Activated T-helper 17 cell treated with anti-CD3 and anti-CD28 coated beads, Interleukin-2, amount 50 U/mL, for 72 hours (primary cell): Measurements from ENCODE around the gene LRP11. TPM values are rescaled to one million over a fixed set of nuclear protein-coding genes. Genes with fewer than 3 reads are reported as not detected.
A peak's percentile ranks its signal among the peaks of the same experiment; 100 is the strongest.
"Not testable (repeated sequence)": the region's sequence is repeated elsewhere in the genome, so short reads cannot be mapped to it uniquely, and the experiment has no call there.

Source experiments
- ATAC-seq: fragments of 150-1000 bp; cut with Tn5 transposase; replicated peaks from 2 replicates; pipeline ENCODE4 v1.10.0; 2021; ENCODE audit warnings: mild to moderate bottlenecking, moderate library complexity
- H3K27ac Mint-ChIP-seq: one replicate; pipeline ENCODE4 v1.8.0; 2022; ENCODE audit warnings: mixed read lengths
- H3K27me3 Mint-ChIP-seq: one replicate; pipeline ENCODE4 v1.8.0; 2022; ENCODE audit warnings: mixed read lengths
- H3K36me3 Mint-ChIP-seq: one replicate; pipeline ENCODE4 v1.8.0; 2022; ENCODE audit warnings: low read depth, mild to moderate bottlenecking, mixed read lengths
- H3K4me1 Mint-ChIP-seq: one replicate; pipeline ENCODE4 v1.8.0; 2022; ENCODE audit warnings: mixed read lengths
- H3K4me3 Mint-ChIP-seq: one replicate; pipeline ENCODE4 v1.8.0; 2022; ENCODE audit warnings: mild to moderate bottlenecking, mixed read lengths
- H3K9me3 Mint-ChIP-seq: one replicate; pipeline ENCODE4 v1.8.0; 2022; ENCODE audit warnings: mixed read lengths
- total RNA-seq, 2 donors: library from RNA; stranded (reverse); gene quantifications; one replicate each; pipeline ENCODE4 v1.2.3, GENCODE V29; 2022

The LRP11 gene
- 1 to 10 TPM; 6.5 to 9.6 TPM for total RNA-seq

DNA sequence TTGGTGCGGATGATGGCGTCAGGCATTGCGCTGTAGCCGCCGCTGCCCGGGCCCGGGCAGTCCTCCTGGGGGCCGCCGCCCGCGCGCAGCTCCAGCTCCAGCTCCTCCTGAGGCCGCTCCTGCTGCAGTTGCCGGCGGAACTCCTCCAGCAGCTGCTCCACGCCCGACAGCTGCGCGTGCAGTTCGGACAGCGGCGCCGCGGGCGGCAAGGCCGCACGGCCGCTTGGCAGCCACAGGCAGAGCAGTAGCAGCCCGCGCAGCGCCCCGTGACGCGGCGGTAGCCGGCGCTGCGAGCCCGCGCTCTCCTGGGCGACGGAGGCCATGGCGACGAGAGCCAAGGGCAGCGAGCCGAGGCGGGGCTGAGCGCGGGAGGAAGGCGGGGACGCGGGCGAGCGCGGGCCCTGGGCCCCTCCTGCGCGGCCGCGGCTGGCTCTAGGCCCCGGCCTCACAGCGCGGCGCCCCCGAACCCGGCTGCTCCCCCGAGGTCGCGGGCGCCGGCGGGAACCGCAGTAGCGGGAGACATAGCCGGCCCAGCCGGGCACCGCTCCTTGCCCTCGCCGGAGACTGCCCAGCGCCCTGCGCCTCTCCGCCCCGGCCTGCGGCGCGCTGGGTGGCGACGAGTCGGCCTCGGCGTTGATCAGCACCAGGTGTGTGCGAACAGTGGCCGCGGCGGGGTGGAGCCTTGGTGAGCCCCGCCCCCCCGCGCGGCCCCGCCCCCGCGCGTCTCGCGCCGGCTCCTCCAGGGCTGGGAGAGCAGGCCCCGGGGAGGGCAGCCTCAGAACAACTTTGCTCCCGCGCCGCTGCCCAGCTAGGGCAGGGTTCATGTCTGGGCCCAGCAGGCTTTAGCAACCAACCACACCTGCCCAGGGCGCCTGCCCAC, at the start of gene LRP11:
Gene LRP11, minus strand, starts transcription at position 662 of the 880 bp plus-strand sequence. Its CDS starts 339 bp downstream, at position 323.
- peaks cover 5% of the 10 kb centered on the region for H3K4me1 Mint-ChIP-seq

GRCh38 chr6:149913540-149914240, 49.5 kb upstream of the LRP11 start:
- ATAC-seq: no peak

More for the DNA sequence above, at the start of gene LRP11:
- H3K27ac Mint-ChIP-seq: no peak within 1 kb of the TSS
- H3K27me3 Mint-ChIP-seq: no peaks in the 10 kb centered on the region
- H3K36me3 Mint-ChIP-seq: no peaks in the 10 kb centered on the region
- no peaks in the 10 kb centered on the region for H3K9me3 Mint-ChIP-seq
- ATAC-seq: peak; percentile 88
- H3K4me3 Mint-ChIP-seq: peak within 1 kb of the TSS; percentile 75

GRCh38 chr6:149913085-149913484, 48.9 kb upstream of the LRP11 start:
- H3K9me3 Mint-ChIP-seq: no peaks in the 10 kb centered on the region
- H3K4me1 Mint-ChIP-seq: no peaks in the 10 kb centered on the region
- H3K27ac Mint-ChIP-seq: no peak overlapping the region
- no peak overlapping the region for H3K4me3 Mint-ChIP-seq
- peak; percentile 21 for ATAC-seq
- H3K27me3 Mint-ChIP-seq: peaks cover 7% of the 10 kb centered on the region
- no peaks in the 10 kb centered on the region for H3K36me3 Mint-ChIP-seq

More at GRCh38 chr6:149913540-149914240, 49.5 kb upstream of the LRP11 start:
- Mint-ChIP-seq H3K36me3 (no peaks in the 10 kb centered on the region), H3K27ac (no peak overlapping the region), H3K9me3 (no peaks in the 10 kb centered on the region), H3K4me3 (no peak overlapping the region), H3K4me1 (no peaks in the 10 kb centered on the region), H3K27me3 (peaks cover 11% of the 10 kb centered on the region)

GRCh38 chr6:149912680-149913079, 48.5 kb upstream of the LRP11 start:
- not testable (repeated sequence) for H3K27ac Mint-ChIP-seq, H3K27me3 Mint-ChIP-seq, H3K36me3 Mint-ChIP-seq, ATAC-seq, H3K9me3 Mint-ChIP-seq, H3K4me1 Mint-ChIP-seq, H3K4me3 Mint-ChIP-seq

- ATAC-seq: peak; percentile 28
- no peak overlapping the region for H3K4me3 Mint-ChIP-seq
- H3K9me3 Mint-ChIP-seq: no peaks in the 10 kb centered on the region
Measured at GRCh38 chr6:149910721-149911151, 46.6 kb upstream of the LRP11 start.

GRCh38 chr6:149909701-149910470, 45.7 kb upstream of the LRP11 start:
- Mint-ChIP-seq H3K9me3 (no peaks in the 10 kb centered on the region), H3K27me3 (peaks cover 7% of the 10 kb centered on the region), H3K36me3 (no peaks in the 10 kb centered on the region), H3K4me1 (no peaks in the 10 kb centered on the region), H3K4me3 (no peak overlapping the region), H3K27ac (no peak overlapping the region)
- no peak for ATAC-seq

More at GRCh38 chr6:149910721-149911151, 46.6 kb upstream of the LRP11 start:
- no peaks in the 10 kb centered on the region for H3K4me1 Mint-ChIP-seq
- H3K27ac Mint-ChIP-seq: no peak overlapping the region
- H3K36me3 Mint-ChIP-seq: no peaks in the 10 kb centered on the region
- peaks cover 7% of the 10 kb centered on the region for H3K27me3 Mint-ChIP-seq

DNA sequence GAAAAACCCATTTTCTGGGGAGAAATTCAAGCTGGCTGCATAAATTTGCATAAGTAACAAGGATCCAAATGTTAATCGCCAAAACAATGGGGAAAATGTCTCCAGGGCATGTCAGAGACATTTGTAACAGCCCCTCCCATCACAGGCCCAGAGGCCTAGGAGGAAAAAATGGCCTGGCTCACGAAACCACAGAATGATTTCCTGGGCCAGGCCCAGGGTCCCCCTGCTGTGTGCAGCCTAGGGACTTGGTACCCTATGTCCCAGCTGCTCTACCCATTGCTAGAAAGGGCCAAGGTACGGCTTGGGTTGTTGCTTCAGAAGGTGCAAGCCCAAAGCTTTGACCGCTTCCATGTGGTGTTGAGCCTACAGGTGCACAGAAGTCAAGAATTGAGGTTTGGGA, 44.3 kb upstream of the LRP11 start:
- H3K36me3 Mint-ChIP-seq, H3K27me3 Mint-ChIP-seq, H3K9me3 Mint-ChIP-seq, H3K27ac Mint-ChIP-seq, ATAC-seq, H3K4me1 Mint-ChIP-seq, H3K4me3 Mint-ChIP-seq: not testable (repeated sequence)

- Mint-ChIP-seq H3K9me3 (no peaks in the 10 kb centered on the region), H3K27me3 (peaks cover 3% of the 10 kb centered on the region), H3K27ac (no peak overlapping the region), H3K36me3 (no peaks in the 10 kb centered on the region), H3K4me3 (no peak overlapping the region), H3K4me1 (no peaks in the 10 kb centered on the region)
- no peak for ATAC-seq
Measured at GRCh38 chr6:149907317-149907716, 43.2 kb upstream of the LRP11 start.

DNA sequence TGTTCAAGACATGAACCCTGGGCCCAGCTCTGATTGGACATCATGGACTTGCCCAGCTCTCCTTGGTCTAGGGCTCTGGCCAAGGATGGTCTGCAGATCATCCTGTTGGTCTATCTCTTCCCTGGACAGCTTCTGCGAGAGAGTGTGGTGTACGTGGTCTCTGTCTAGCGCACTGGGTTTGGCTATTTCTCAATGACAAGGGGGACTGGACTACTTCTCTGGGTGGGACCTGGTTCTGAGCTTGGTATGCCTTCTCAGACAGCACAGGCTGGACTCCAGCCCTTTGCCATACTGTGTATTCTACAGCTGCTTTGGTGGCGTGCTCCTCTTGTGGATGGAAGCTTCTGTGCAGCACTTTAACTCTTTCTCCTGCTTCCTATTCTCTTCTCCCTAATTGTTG, 42.2 kb upstream of the LRP11 start:
- H3K27me3 Mint-ChIP-seq: peaks cover 3% of the 10 kb centered on the region
- no peak overlapping the region for H3K27ac Mint-ChIP-seq
- no peak overlapping the region for H3K4me3 Mint-ChIP-seq
- H3K4me1 Mint-ChIP-seq: no peaks in the 10 kb centered on the region
- H3K9me3 Mint-ChIP-seq: no peaks in the 10 kb centered on the region
- H3K36me3 Mint-ChIP-seq: no peaks in the 10 kb centered on the region
- ATAC-seq: no peak

- H3K4me1 Mint-ChIP-seq: no peaks in the 10 kb centered on the region
- peaks cover 3% of the 10 kb centered on the region for H3K27me3 Mint-ChIP-seq
- H3K4me3 Mint-ChIP-seq: no peak overlapping the region
- H3K9me3 Mint-ChIP-seq: no peaks in the 10 kb centered on the region
- no peak overlapping the region for H3K27ac Mint-ChIP-seq
- H3K36me3 Mint-ChIP-seq: no peaks in the 10 kb centered on the region
- no peak for ATAC-seq
Measured at GRCh38 chr6:149905911-149906371, 41.8 kb upstream of the LRP11 start.

DNA sequence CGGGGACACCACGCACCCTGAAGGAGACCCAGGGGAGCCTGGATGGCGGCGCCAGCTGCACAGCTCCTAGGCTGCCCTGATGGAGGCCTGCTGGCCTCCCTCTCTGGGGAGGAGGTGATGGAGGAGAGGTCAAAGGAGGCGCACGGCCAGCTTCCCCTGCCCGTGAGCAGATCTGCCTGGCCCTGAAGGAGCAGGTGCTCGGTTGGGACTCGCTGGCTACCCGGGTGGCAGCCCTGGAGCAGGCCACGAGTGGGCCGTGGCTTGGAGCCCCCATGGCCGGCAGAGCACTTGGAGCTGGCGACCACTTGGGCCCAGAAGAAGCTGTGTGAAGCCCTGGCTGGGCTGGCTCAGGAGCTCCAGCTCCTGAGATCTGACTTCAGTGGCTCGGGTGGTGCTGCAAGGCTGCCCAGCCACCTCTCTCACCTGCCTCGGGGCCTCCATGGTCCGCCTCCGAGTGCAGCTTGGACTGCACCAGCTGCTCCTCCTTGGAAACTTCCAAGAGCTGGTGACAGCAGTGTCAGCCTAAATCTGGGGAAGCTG, 41.3 kb upstream of the LRP11 start:
- peaks cover 3% of the 10 kb centered on the region for H3K27me3 Mint-ChIP-seq
- no peak overlapping the region for H3K4me3 Mint-ChIP-seq
- H3K27ac Mint-ChIP-seq: no peak overlapping the region
- no peaks in the 10 kb centered on the region for H3K9me3 Mint-ChIP-seq
- H3K4me1 Mint-ChIP-seq: no peaks in the 10 kb centered on the region
- ATAC-seq: no peak
- no peaks in the 10 kb centered on the region for H3K36me3 Mint-ChIP-seq

DNA sequence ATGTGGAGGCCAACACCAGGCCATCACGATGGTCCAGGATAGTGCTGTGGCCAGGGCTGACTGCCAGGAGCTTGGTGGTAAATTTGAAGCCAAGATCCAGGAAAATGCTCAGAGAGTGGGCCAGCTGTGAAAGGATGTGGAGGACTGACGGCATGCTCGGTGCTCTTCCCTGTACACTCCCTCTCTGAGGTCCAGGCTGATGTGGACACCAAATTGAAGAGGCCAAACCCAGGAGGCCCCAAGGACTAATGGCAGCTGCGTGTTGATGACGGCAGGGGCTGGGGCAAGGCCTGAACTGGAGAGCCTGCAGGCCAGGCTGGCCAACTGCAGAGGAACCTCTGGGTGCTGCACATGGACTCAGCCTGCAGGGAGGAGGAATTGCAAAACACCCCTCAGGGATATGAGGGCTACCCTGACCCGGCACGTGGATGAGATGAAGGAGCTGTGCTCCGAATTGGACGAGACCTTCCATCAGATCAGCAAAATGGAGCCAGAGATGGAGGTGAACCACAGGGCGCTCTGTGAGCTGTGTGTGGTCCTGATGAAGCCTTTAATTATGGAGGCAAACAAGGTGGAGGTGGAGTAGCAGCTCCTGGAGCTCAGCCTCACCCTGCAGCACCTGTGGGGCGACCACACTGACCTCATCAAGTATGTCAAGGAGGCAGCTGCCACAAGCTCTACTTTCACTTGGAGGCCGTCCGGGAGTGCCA, 40.7 kb upstream of the LRP11 start:
- H3K27ac Mint-ChIP-seq: no peak overlapping the region
- no peak overlapping the region for H3K4me3 Mint-ChIP-seq
- no peaks in the 10 kb centered on the region for H3K36me3 Mint-ChIP-seq
- ATAC-seq: no peak
- H3K9me3 Mint-ChIP-seq: no peaks in the 10 kb centered on the region
- no peaks in the 10 kb centered on the region for H3K4me1 Mint-ChIP-seq
- peaks cover 3% of the 10 kb centered on the region for H3K27me3 Mint-ChIP-seq

GRCh38 chr6:149903938-149904611, 39.9 kb upstream of the LRP11 start:
- no peaks in the 10 kb centered on the region for H3K4me1 Mint-ChIP-seq
- ATAC-seq: no peak
- no peaks in the 10 kb centered on the region for H3K9me3 Mint-ChIP-seq
- no peak overlapping the region for H3K4me3 Mint-ChIP-seq
- H3K27ac Mint-ChIP-seq: no peak overlapping the region
- H3K27me3 Mint-ChIP-seq: peaks cover 3% of the 10 kb centered on the region
- H3K36me3 Mint-ChIP-seq: no peaks in the 10 kb centered on the region
